GM12865 (cell line): Measurements from ENCODE around the gene GNG8.

Experiments
- DNase-seq: peaks from one replicate; pipeline ENCODE4 v3.0.0; 2010; ENCODE audit warnings: low read depth
- H3K4me3 ChIP-seq: 2 replicates; pipeline ENCODE4 v1.5.1; 2011; ENCODE audit warnings: mild to moderate bottlenecking, low read depth, low read length, control low read depth
- CTCF ChIP-seq: IDR thresholded peaks from 2 replicates; pipeline ENCODE4 v1.5.1; 2011; ENCODE audit warnings: low read length, control low read depth, low read depth, inconsistent platforms; ENCODE audit not compliant: insufficient read depth; ENCODE audit errors: missing control alignments

Gene GNG8

DNA sequence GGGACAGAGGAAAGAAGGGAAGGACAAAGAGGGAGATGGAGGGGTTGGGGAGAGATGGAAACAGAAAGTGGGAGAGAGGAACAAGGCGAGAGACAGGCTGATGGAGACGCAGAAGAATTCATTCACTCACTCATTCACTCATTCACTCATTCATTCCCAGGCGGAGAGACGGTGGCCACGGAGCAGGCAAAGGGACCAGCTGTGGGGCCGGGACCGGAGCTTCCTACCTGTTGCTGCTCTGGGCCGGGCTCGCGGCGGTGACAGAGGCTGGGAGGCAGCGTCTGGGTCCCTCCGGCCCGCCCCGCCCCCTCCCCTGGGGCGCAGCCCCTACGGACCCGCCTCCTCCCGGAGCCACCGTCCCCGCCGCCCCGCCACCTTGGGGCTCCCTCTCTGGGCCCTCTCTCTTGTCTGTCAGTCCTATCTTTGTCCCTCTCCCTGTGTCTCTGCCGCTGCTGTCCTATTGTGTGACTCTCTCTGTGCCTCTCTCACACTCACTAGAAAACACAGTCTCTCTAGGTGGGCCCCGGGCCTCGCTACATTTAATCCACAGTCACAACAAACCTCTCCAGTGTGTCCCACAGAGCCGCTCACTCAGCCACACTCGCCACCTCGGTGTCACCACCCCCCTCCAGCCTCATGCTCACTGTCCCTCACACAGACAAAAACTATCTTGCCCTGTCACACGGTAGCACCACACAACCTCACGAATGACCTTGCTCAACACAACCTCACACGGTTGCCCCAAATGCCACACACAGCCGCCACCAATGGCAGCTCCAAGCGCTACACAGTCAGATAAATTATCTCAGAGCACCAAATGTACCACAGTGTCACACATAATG lies at the start of gene GNG8:
GNG8 (minus strand) TSS at position 283 of the 842 bp plus-strand sequence. CDS start 1,520 bp downstream, outside the sequence.
- H3K4me3 ChIP-seq, result no peak within 1 kb of the TSS
- DNase-seq, result no peak
- no peak for TF ChIP-seq CTCF

- no peak for DNase-seq
- H3K4me3 ChIP-seq, result no peak overlapping the region
- no peak for TF ChIP-seq CTCF
Observed at GRCh38 chr19:46685189-46685588, 49.2 kb upstream of the GNG8 start.

- no peak overlapping the region for H3K4me3 ChIP-seq
- no peak for TF ChIP-seq CTCF
- DNase-seq, result peak; percentile 72
Observed at GRCh38 chr19:46678110-46678732, 42.2 kb upstream of the GNG8 start.

GRCh38 chr19:46674416-46675178 lies 38.6 kb upstream of the GNG8 start:
- TF ChIP-seq CTCF, result no peak
- H3K4me3 ChIP-seq, result no peak overlapping the region
- DNase-seq, result no peak

- no peak for DNase-seq
- TF ChIP-seq CTCF, result no peak
- H3K4me3 ChIP-seq, result no peak overlapping the region
Observed at GRCh38 chr19:46670813-46671212, 34.8 kb upstream of the GNG8 start.

GRCh38 chr19:46668662-46669061 lies 32.7 kb upstream of the GNG8 start:
- no peak for DNase-seq
- TF ChIP-seq CTCF, result no peak
- no peak overlapping the region for H3K4me3 ChIP-seq
